Smooth muscle cell (in vitro differentiated cells): ENCODE measurements around the gene HHIPL2. TPM values are rescaled to one million over a fixed set of nuclear protein-coding genes. Genes with fewer than 3 reads are reported as not detected.
A peak's percentile ranks its signal among the peaks of the same experiment; 100 is the strongest.

Experiments
- DNase-seq: peaks from one replicate; lab custom pipeline; 2025; ENCODE audit not compliant: unreplicated experiment; lab: John Stamatoyannopoulos, UW
- H2AFZ ChIP-seq: fragments of 200-600 bp; sonication (generic); 2 replicates; pipeline ENCODE4 v1.6.0; 2016; ENCODE audit warnings: antibody characterized with exemption, low read depth, mild to moderate bottlenecking
- H3F3A ChIP-seq: fragments of 200-600 bp; sonication (generic); 2 replicates; pipeline ENCODE4 v1.6.0; 2017; ENCODE audit warnings: antibody characterized with exemption, low read depth
- H3K27ac ChIP-seq: fragments of 200-600 bp; sonication (generic); 2 replicates; pipeline ENCODE4 v1.5.1; 2016; ENCODE audit warnings: low read depth, mild to moderate bottlenecking
- H3K27me3 ChIP-seq: fragments of 200-600 bp; sonication (generic); 2 replicates; pipeline ENCODE4 v1.6.1; 2016; ENCODE audit warnings: low read depth, mild to moderate bottlenecking
- H3K36me3 ChIP-seq: fragments of 200-600 bp; sonication (generic); 2 replicates; pipeline ENCODE4 v1.5.1; 2016; ENCODE audit warnings: low read depth
- H3K4me1 ChIP-seq: fragments of 200-600 bp; sonication (generic); 2 replicates; pipeline ENCODE4 v1.5.1; 2016; ENCODE audit warnings: low read depth
- H3K4me2 ChIP-seq: fragments of 200-600 bp; sonication (generic); 2 replicates; pipeline ENCODE4 v1.6.0; 2016; ENCODE audit warnings: mild to moderate bottlenecking
- H3K4me3 ChIP-seq: fragments of 200-600 bp; sonication (generic); 2 replicates; pipeline ENCODE4 v1.5.1; 2016; ENCODE audit warnings: mild to moderate bottlenecking
- H3K79me2 ChIP-seq: fragments of 200-600 bp; sonication (generic); 2 replicates; pipeline ENCODE4 v1.6.0; 2016; ENCODE audit warnings: low read depth, mild to moderate bottlenecking
- H3K9ac ChIP-seq: fragments of 200-600 bp; sonication (generic); 2 replicates; pipeline ENCODE4 v1.6.0; 2016; ENCODE audit warnings: low read depth
- H3K9me3 ChIP-seq: fragments of 200-600 bp; sonication (generic); replicated peaks from 2 replicates; pipeline ENCODE4 v1.5.1; 2016; ENCODE audit warnings: low read depth
- H4K20me1 ChIP-seq: fragments of 200-600 bp; sonication (generic); 2 replicates; pipeline ENCODE4 v1.6.0; 2016; ENCODE audit warnings: low read depth
- CTCF ChIP-seq: fragments of 200-600 bp; sonication (generic); IDR thresholded peaks from 2 replicates; pipeline ENCODE4 v1.5.1; 2017; ENCODE audit warnings: borderline replicate concordance, mild to moderate bottlenecking, antibody characterized with exemption; ENCODE audit not compliant: insufficient read depth, poor library complexity, severe bottlenecking
- WGBS: methylation state at CpG from one replicate; pipeline ENCODE4 v1.1.7; 2016; ENCODE audit warnings: low lambda C conversion rate; 5-methylcytosine and 5-hydroxymethylcytosine counted together
- polyA plus RNA-seq: library from polyadenylated mRNA; unstranded; fragments of >200 nt; fragmentation: Nextera tagmentation; extraction: Ambion mirVana; gene quantifications from 2 replicates; pipeline ENCODE4 v1.2.1, GENCODE V29; 2016
- total RNA-seq: library from RNA; depleted of rRNA; stranded (reverse); fragments of >200 nt; gene quantifications from 2 replicates; pipeline ENCODE4 v1.2.3, GENCODE V29; 2014

The HHIPL2 gene
- total and polyA plus RNA-seq, 2 experiments from 2014 or later = 1.1 TPM; not detected in 1

GRCh38 chr1:222546548-222547259 lies 1.2 kb downstream of the HHIPL2 start:
- H3K27ac ChIP-seq = peak overlapping the region; percentile 50
- H2AFZ ChIP-seq = no peak overlapping the region
- H3K4me2 ChIP-seq = peak overlapping the region; percentile 74
- H3K9me3 ChIP-seq = no peaks in the 10 kb centered on the region
- WGBS = 7% methylated on average over 7 of the region's 7 CpGs
- no peaks in the 10 kb centered on the region for H3K79me2 ChIP-seq
- no peaks in the 10 kb centered on the region for H3K27me3 ChIP-seq
- peaks cover 7% of the 10 kb centered on the region for H3K4me1 ChIP-seq
- H3K4me3 ChIP-seq = no peak overlapping the region
- TF ChIP-seq CTCF = no peak
- peak; percentile 41 for DNase-seq
- H3K36me3 ChIP-seq = no peaks in the 10 kb centered on the region
- no peak overlapping the region for H3K9ac ChIP-seq
- H3F3A ChIP-seq = peaks cover 9% of the 10 kb centered on the region
- H4K20me1 ChIP-seq = no peaks in the 10 kb centered on the region

- Histone ChIP-seq H3K4me2 (peak overlapping the region; percentile 18), H3K27ac (peak overlapping the region; percentile 50), H3K9ac (no peak overlapping the region)
Observed at GRCh38 chr1:222546091-222546490, 1.8 kb downstream of the HHIPL2 start.

GRCh38 chr1:222543817-222544216 lies 4.1 kb downstream of the HHIPL2 start:
- no peak overlapping the region for H3K27ac ChIP-seq
- no peaks in the 10 kb centered on the region for H3K27me3 ChIP-seq
- no peak overlapping the region for H2AFZ ChIP-seq
- no peak overlapping the region for H3K4me3 ChIP-seq
- no peak for TF ChIP-seq CTCF
- H3K4me1 ChIP-seq = peaks cover 7% of the 10 kb centered on the region
- peaks cover 9% of the 10 kb centered on the region for H3F3A ChIP-seq
- no peak for DNase-seq
- H3K36me3 ChIP-seq = no peaks in the 10 kb centered on the region
- no peak overlapping the region for H3K9ac ChIP-seq
- H3K9me3 ChIP-seq = no peaks in the 10 kb centered on the region
- no peak overlapping the region for H3K4me2 ChIP-seq
- no peaks in the 10 kb centered on the region for H4K20me1 ChIP-seq
- WGBS = 97% methylated on average over 21 of the region's 21 CpGs
- H3K79me2 ChIP-seq = no peaks in the 10 kb centered on the region

More at GRCh38 chr1:222546091-222546490, 1.8 kb downstream of the HHIPL2 start:
- Histone ChIP-seq H2AFZ (no peak overlapping the region), H3K4me3 (no peak overlapping the region), H3K27me3 (no peaks in the 10 kb centered on the region), H3F3A (peaks cover 9% of the 10 kb centered on the region), H3K79me2 (no peaks in the 10 kb centered on the region), H3K36me3 (no peaks in the 10 kb centered on the region), H3K4me1 (peaks cover 7% of the 10 kb centered on the region), H3K9me3 (no peaks in the 10 kb centered on the region), H4K20me1 (no peaks in the 10 kb centered on the region)
- 61% methylated on average over 7 of the region's 7 CpGs for WGBS
- DNase-seq = no peak
- TF ChIP-seq CTCF = no peak

GRCh38 chr1:222540598-222540995 lies 7.3 kb downstream of the HHIPL2 start:
- WGBS = 79% methylated on average over 2 of the region's 2 CpGs
- Histone ChIP-seq H3K9ac (no peak overlapping the region), H3K27ac (no peak overlapping the region), H2AFZ (no peak overlapping the region), H3K4me1 (no peaks in the 10 kb centered on the region), H3K79me2 (no peaks in the 10 kb centered on the region), H3K36me3 (no peaks in the 10 kb centered on the region), H3K9me3 (no peaks in the 10 kb centered on the region), H3K4me2 (no peak overlapping the region), H3K4me3 (no peak overlapping the region), H3F3A (peaks cover 3% of the 10 kb centered on the region), H4K20me1 (no peaks in the 10 kb centered on the region), H3K27me3 (no peaks in the 10 kb centered on the region)
- TF ChIP-seq CTCF = no peak
- DNase-seq = no peak
